SK-N-SH (cell line): ENCODE measurements around the gene GRM5. TPM values are rescaled to one million over a fixed set of nuclear protein-coding genes. Genes with fewer than 3 reads are reported as not detected.

Experiments used
- CTCF ChIA-PET: fragments of 300-600, 350-600 bp; formaldehyde crosslinking; extraction: SDS; loops from one replicate; lab custom pipeline; 2021; lab: Yijun Ruan, JAX
- POLR2A ChIA-PET: fragments of 350-600 bp; sonication (Branson Sonifier 250); formaldehyde crosslinking; extraction: SDS; loops from one replicate; lab custom pipeline; 2020; ENCODE audit warnings: antibody characterized with exemption, inconsistent platforms; lab: Yijun Ruan, JAX
- DNase-seq: peaks from one replicate; pipeline ENCODE4 v3.0.0; 2012
- H2AFZ ChIP-seq: fragments of 200-600 bp; sonication (generic); 2 replicates; pipeline ENCODE4 v1.8.1; 2016; ENCODE audit warnings: antibody characterized with exemption, mild to moderate bottlenecking, low read depth
- H3F3A ChIP-seq: fragments of 200-600 bp; sonication (generic); replicated peaks from 2 replicates; pipeline ENCODE3; 2016; ENCODE audit warnings: antibody characterized with exemption, mild to moderate bottlenecking; ENCODE audit not compliant: insufficient read depth
- H3K27ac ChIP-seq, 2 experiments: fragments of 200-500 bp in 1 of 2; fragments of 200-600 bp in 1 of 2; sonication (Bioruptor generic) in 1 of 2; sonication (generic), shearing (Covaris generic) in 1 of 2; 2 replicates each; pipeline versions ENCODE4 v1.5.1 to v1.6.1; 2014 to 2016; ENCODE audit warnings: low read depth in 2 of 2, inconsistent platforms in 1 of 2, low read length in 1 of 2, mild to moderate bottlenecking in 1 of 2, mixed read lengths in 1 of 2
- H3K27me3 ChIP-seq: fragments of 200-600 bp; sonication (generic), shearing (Covaris generic); 2 replicates; pipeline ENCODE4 v1.6.1; 2016; ENCODE audit warnings: mixed run types; ENCODE audit not compliant: insufficient read depth
- H3K36me3 ChIP-seq, 2 experiments: fragments of 200-500 bp in 1 of 2; fragments of 200-600 bp in 1 of 2; sonication (Bioruptor generic) in 1 of 2; sonication (generic) in 1 of 2; replicated peaks in 1 of 2; 2 replicates each; pipeline versions ENCODE3 to v1.5.1; 2014 to 2016; ENCODE audit warnings: low read length in 1 of 2, mild to moderate bottlenecking in 1 of 2; ENCODE audit not compliant: insufficient read depth in 2 of 2, control insufficient read depth in 1 of 2
- H3K4me1 ChIP-seq, 2 experiments: fragments of 200-500 bp in 1 of 2; fragments of 200-600 bp in 1 of 2; sonication (Bioruptor generic) in 1 of 2; sonication (generic), shearing (Covaris generic) in 1 of 2; 2 replicates each; pipeline versions ENCODE4 v1.5.1 to v1.6.1; 2014 to 2016; ENCODE audit warnings: low read depth in 1 of 2, low read length in 1 of 2, mixed run types in 1 of 2; ENCODE audit not compliant: insufficient read depth in 2 of 2, control insufficient read depth in 1 of 2
- H3K4me2 ChIP-seq: fragments of 200-600 bp; sonication (generic), shearing (Covaris generic); 2 replicates; pipeline ENCODE4 v1.6.1; 2017; ENCODE audit warnings: mixed run types
- H3K4me3 ChIP-seq, 2 experiments: fragments of 200-500 bp in 1 of 2; fragments of 200-600 bp in 1 of 2; sonication (Bioruptor generic) in 1 of 2; sonication (generic), shearing (Covaris generic) in 1 of 2; 2 replicates each; pipeline versions ENCODE4 v1.5.1 to v1.8.1; 2014 to 2016; ENCODE audit warnings: low read depth in 2 of 2, inconsistent platforms in 1 of 2, low read length in 1 of 2, mild to moderate bottlenecking in 1 of 2, mixed read lengths in 1 of 2, moderate library complexity in 1 of 2
- H3K79me2 ChIP-seq: fragments of 200-600 bp; sonication (generic); 2 replicates; pipeline ENCODE4 v1.8.1; 2017; ENCODE audit warnings: mild to moderate bottlenecking; ENCODE audit not compliant: insufficient read depth
- H3K9ac ChIP-seq: fragments of 200-600 bp; sonication (generic); 2 replicates; pipeline ENCODE4 v1.6.1; 2017; ENCODE audit warnings: mixed run types
- H3K9me2 ChIP-seq: fragments of 200-600 bp; sonication (generic); 2 replicates; pipeline ENCODE4 v1.6.1; 2017; ENCODE audit warnings: mixed run types
- H3K9me3 ChIP-seq: fragments of 200-600 bp; sonication (generic); 2 replicates; pipeline ENCODE4 v1.6.1; 2017; ENCODE audit warnings: mixed run types, mild to moderate bottlenecking, moderate library complexity
- H4K20me1 ChIP-seq: fragments of 200-600 bp; sonication (generic); 2 replicates; pipeline ENCODE4 v1.6.1; 2017; ENCODE audit warnings: mild to moderate bottlenecking, mixed run types; ENCODE audit not compliant: insufficient read depth
- CHD2 ChIP-seq: fragments of 150-350 bp; IDR thresholded peaks from 2 replicates; pipeline ENCODE4 v1.6.1; 2018; ENCODE audit warnings: low read length; ENCODE audit not compliant: partially characterized antibody
- CTCF ChIP-seq: fragments of 200-600 bp; sonication (generic); IDR thresholded peaks from 2 replicates; pipeline ENCODE4 v1.6.1; 2017; ENCODE audit warnings: antibody characterized with exemption, mild to moderate bottlenecking, moderate library complexity
- EP300 ChIP-seq, 2 experiments: IDR thresholded peaks; 2 replicates each; pipeline versions ENCODE4 v1.4.0 to v1.6.1; 2012; ENCODE audit warnings: borderline replicate concordance in 1 of 2, low read depth in 1 of 2, low read length in 1 of 2
- FOSL2 ChIP-seq: IDR thresholded peaks from 2 replicates; pipeline ENCODE4 v1.4.0; 2012; ENCODE audit warnings: low read depth, mild to moderate bottlenecking, moderate library complexity, borderline replicate concordance
- FOXJ3 ChIP-seq: sonication (generic); formaldehyde crosslinking; IDR thresholded peaks from 2 replicates; pipeline ENCODE4 v1.5.1; 2020; ENCODE audit warnings: mild to moderate bottlenecking, missing genetic modification reagents
- FOXM1 ChIP-seq: IDR thresholded peaks from 2 replicates; pipeline ENCODE4 v1.4.0; 2012; ENCODE audit warnings: low read depth, mild to moderate bottlenecking
- GABPA ChIP-seq: IDR thresholded peaks from 2 replicates; pipeline ENCODE4 v1.4.0; 2012; ENCODE audit warnings: low read depth, mild to moderate bottlenecking
- MEF2A ChIP-seq: IDR thresholded peaks from 2 replicates; pipeline ENCODE4 v1.4.0; 2012; ENCODE audit warnings: low read depth, borderline replicate concordance
- MXI1 ChIP-seq: IDR thresholded peaks from 2 replicates; pipeline ENCODE4 v1.6.1; 2012; ENCODE audit warnings: mild to moderate bottlenecking, low read depth, low read length, improper control_type of control experiment
- RFX5 ChIP-seq: IDR thresholded peaks from 2 replicates; pipeline ENCODE4 v1.6.1; 2012; ENCODE audit warnings: mild to moderate bottlenecking, improper control_type of control experiment, low read length
- SIN3A ChIP-seq: IDR thresholded peaks from 2 replicates; pipeline ENCODE4 v1.6.1; 2012; ENCODE audit warnings: low read depth, mild to moderate bottlenecking, low read length, moderate library complexity, borderline replicate concordance
- USF1 ChIP-seq: IDR thresholded peaks from 2 replicates; pipeline ENCODE4 v1.4.0; 2012; ENCODE audit warnings: low read depth, borderline replicate concordance
- USF2 ChIP-seq: fragments of 150-350 bp; IDR thresholded peaks from 2 replicates; pipeline ENCODE4 v1.6.1; 2017; ENCODE audit warnings: antibody characterized with exemption, low read length, low read depth, borderline replicate concordance
- YY1 ChIP-seq: IDR thresholded peaks from 2 replicates; pipeline ENCODE4 v1.4.0; 2012; ENCODE audit warnings: low read depth, mild to moderate bottlenecking
- WGBS: methylation state at CpG from one replicate; pipeline ENCODE4 v1.1.6; 2017; ENCODE audit warnings: low lambda C conversion rate; 5-methylcytosine and 5-hydroxymethylcytosine counted together
- polyA plus RNA-seq, 3 experiments: library from polyadenylated mRNA; depleted of rRNA; stranded (reverse); fragments of >200 nt; gene quantifications; 2 replicates each; pipeline ENCODE4 v1.2.3, GENCODE V29; 2012

The GRM5 gene
- polyA plus RNA-seq, 1 of the 3 experiments (the other 2 are of a cell fraction): not detected

- H3K27ac ChIP-seq: no peak overlapping the region; a peak in 1 of 4 replicates
- H3K9ac ChIP-seq: no peak overlapping the region
- ChIA-PET POLR2A (no interaction called here), CTCF (interaction anchor here (1.0 to 2.4 kb wide), 10 partner anchors 10 to 537 kb away, joined by 3 to 16 read pairs (median 5); no protein-coding TSS in a partner anchor)
- H2AFZ ChIP-seq: peak overlapping the region; percentile 32
- WGBS: 85% methylated on average over 2 of the region's 2 CpGs
- H4K20me1 ChIP-seq: no peaks in the 10 kb centered on the region
- TF ChIP-seq MXI1: no peak
- TF ChIP-seq USF1: no peak
- no peak for TF ChIP-seq EP300 (IDR thresholded peaks at IDR 0.05; ENCODE audit: borderline replicate concordance in 1 of 2, low read depth in 1 of 2, low read length in 1 of 2)
- no peak for TF ChIP-seq FOXJ3 (CRISPR knock-in tag)
- TF ChIP-seq YY1: no peak
- TF ChIP-seq CHD2: no peak
- TF ChIP-seq SIN3A: no peak
- TF ChIP-seq RFX5: no peak
- TF ChIP-seq FOXM1: no peak
- no peak for TF ChIP-seq USF2
- TF ChIP-seq GABPA: no peak
- TF ChIP-seq MEF2A: no peak
- no peak for TF ChIP-seq FOSL2
- TF ChIP-seq CTCF: no peak
- H3K9me3 ChIP-seq: no peaks in the 10 kb centered on the region
- H3K4me1 ChIP-seq: peaks cover 0 to 9% of the 10 kb centered on the region in 2 experiments; a peak in 1 of 4 replicates
- peaks cover 25% of the 10 kb centered on the region for H3F3A ChIP-seq
- H3K4me3 ChIP-seq: no peak overlapping the region
- H3K9me2 ChIP-seq: no peaks in the 10 kb centered on the region
- H3K36me3 ChIP-seq: no peaks in the 10 kb centered on the region
- H3K4me2 ChIP-seq: no peak overlapping the region
- no peak for DNase-seq
- no peaks in the 10 kb centered on the region for H3K27me3 ChIP-seq
- H3K79me2 ChIP-seq: no peaks in the 10 kb centered on the region
Observed at GRCh38 chr11:88553204-88553603, 512.6 kb downstream of the GRM5 start.
